Endothelial cell of umbilical vein (primary cell): Measurements from ENCODE around the gene ATXN1. TPM values are rescaled to one million over a fixed set of nuclear protein-coding genes. Genes with fewer than 3 reads are reported as not detected.

Experiments
- BruUV-seq: library from RNA; stranded (reverse); fragments of 400-500 nt; replicated peaks from 2 replicates; lab custom pipeline; 2021; lab: Mats Ljungman, UMichigan
- CTCF ChIA-PET: fragments of 300-600, 350-600 bp; sonication (Branson Sonifier 250); formaldehyde crosslinking; loops from one replicate; lab custom pipeline; 2021; ENCODE audit warnings: antibody characterized with exemption, inconsistent platforms; lab: Charles Lee
- POLR2A ChIA-PET: fragments of 300-600, 350-600 bp; sonication (Branson Sonifier 250); formaldehyde crosslinking; loops from one replicate; lab custom pipeline; 2021; ENCODE audit warnings: antibody characterized with exemption, inconsistent platforms; lab: Charles Lee
- DNase-seq: peaks from one replicate; pipeline ENCODE4 v3.0.0-alpha.2; 2011; ENCODE audit warnings: low read depth, low spot score
- FAIRE-seq: peaks from 2 replicates; lab custom pipeline; 2011; peaks lifted over from hg19 to GRCh38; lab: Jason Lieb, UNC
- H2AFZ ChIP-seq: 2 replicates; pipeline ENCODE4 v1.6.0; 2012; ENCODE audit warnings: low read depth, low read length, control low read depth, inconsistent platforms
- H3K27ac ChIP-seq: 2 replicates; pipeline ENCODE4 v1.5.1; 2011; ENCODE audit warnings: low read depth, mild to moderate bottlenecking, control low read depth, low read length, moderate library complexity; ENCODE audit not compliant: insufficient read depth
- H3K27me3 ChIP-seq, 2 experiments: 2 replicates each; pipeline versions ENCODE4 v1.6.0 to v1.6.1; 2011; ENCODE audit warnings: low read length in 2 of 2, mixed read lengths in 1 of 2; ENCODE audit not compliant: control insufficient read depth in 2 of 2, insufficient read depth in 2 of 2
- H3K36me3 ChIP-seq, 2 experiments: 2 replicates in 1 of 2; 3 replicates in 1 of 2; pipeline ENCODE4 v1.5.1; 2011; ENCODE audit warnings: low read length in 2 of 2, mild to moderate bottlenecking in 1 of 2, moderate library complexity in 1 of 2; ENCODE audit not compliant: control insufficient read depth in 2 of 2, insufficient read depth in 2 of 2; ENCODE audit errors: extremely low read depth in 1 of 2
- H3K4me1 ChIP-seq: 3 replicates; pipeline ENCODE4 v1.5.1; 2011; ENCODE audit warnings: mild to moderate bottlenecking, low read length; ENCODE audit not compliant: control insufficient read depth, insufficient read depth; ENCODE audit errors: extremely low read depth
- H3K4me2 ChIP-seq: 2 replicates; pipeline ENCODE4 v1.6.1; 2011; ENCODE audit warnings: low read length, control low read depth, mixed read lengths; ENCODE audit not compliant: insufficient read depth
- H3K4me3 ChIP-seq, 3 experiments: fragments of 200-600 bp in 1 of 3; sonication (generic), shearing (Covaris generic) in 1 of 3; replicated peaks in 1 of 3; 2 replicates each; pipeline ENCODE4 v1.5.1; 2011 to 2016; ENCODE audit warnings: control low read depth in 3 of 3, low read length in 3 of 3, mild to moderate bottlenecking in 2 of 3, inconsistent platforms in 1 of 3, low read depth in 1 of 3, moderate library complexity in 1 of 3; ENCODE audit not compliant: insufficient read depth in 1 of 3
- H3K79me2 ChIP-seq: 2 replicates; pipeline ENCODE4 v1.6.0; 2012; ENCODE audit warnings: low read length, inconsistent platforms; ENCODE audit not compliant: control insufficient read depth, insufficient read depth
- H3K9ac ChIP-seq: replicated peaks from 2 replicates; pipeline ENCODE3; 2011; ENCODE audit warnings: low read length, control low read depth; ENCODE audit not compliant: insufficient read depth; ENCODE audit errors: extremely low read depth
- H3K9me1 ChIP-seq: replicated peaks from 3 replicates; pipeline ENCODE4 v1.6.0; 2011; ENCODE audit warnings: mild to moderate bottlenecking, low read length; ENCODE audit not compliant: control insufficient read depth, insufficient read depth; ENCODE audit errors: extremely low read depth
- H3K9me3 ChIP-seq: replicated peaks from 2 replicates; pipeline ENCODE4 v1.5.1; 2012; ENCODE audit warnings: low read length, inconsistent platforms; ENCODE audit not compliant: control insufficient read depth, insufficient read depth
- H4K20me1 ChIP-seq: replicated peaks from 2 replicates; pipeline ENCODE3; 2011; ENCODE audit warnings: mild to moderate bottlenecking, low read length; ENCODE audit not compliant: control insufficient read depth, insufficient read depth; ENCODE audit errors: extremely low read depth
- EZH2 ChIP-seq: IDR thresholded peaks from 2 replicates; pipeline ENCODE4 v1.6.1; 2012; ENCODE audit warnings: borderline replicate concordance, low read depth, mild to moderate bottlenecking, moderate library complexity, low read length, inconsistent platforms; ENCODE audit not compliant: severe bottlenecking
- FOS ChIP-seq: IDR thresholded peaks from 2 replicates; pipeline ENCODE4 v1.6.1; 2011; ENCODE audit warnings: mild to moderate bottlenecking, low read length, moderate library complexity, borderline replicate concordance; ENCODE audit not compliant: insufficient read depth
- GATA2 ChIP-seq: IDR thresholded peaks from 2 replicates; pipeline ENCODE4 v1.7.0; 2011; ENCODE audit warnings: low read depth, mild to moderate bottlenecking, moderate library complexity, mixed read lengths, low read length; ENCODE audit not compliant: insufficient read length, insufficient read depth
- JUN ChIP-seq: IDR thresholded peaks from 2 replicates; pipeline ENCODE4 v1.6.1; 2011; ENCODE audit warnings: borderline replicate concordance, low read depth; ENCODE audit not compliant: insufficient read length, insufficient read depth
- MYC ChIP-seq: IDR thresholded peaks from one replicate; pipeline ENCODE4 v1.6.1; 2011; ENCODE audit warnings: mild to moderate bottlenecking, low read depth, low read length
- POLR2A ChIP-seq: IDR thresholded peaks from 2 replicates; pipeline ENCODE4 v1.6.1; 2012; ENCODE audit warnings: low read depth, mild to moderate bottlenecking, control low read depth, low read length
- POLR2AphosphoS5 ChIP-seq: IDR thresholded peaks from 2 replicates; pipeline ENCODE4 v1.6.1; 2012; ENCODE audit warnings: low read depth, mild to moderate bottlenecking, control low read depth, low read length, moderate library complexity; ENCODE audit not compliant: insufficient read depth
- dilution Hi-C: fragments of 300-500 bp; cut with MboI; formaldehyde crosslinking; loops from one replicate; pipeline ENCODE4 v1.15.0; 2019; ENCODE audit warnings: low sequenced_read_pairs; ENCODE audit not compliant: extremely low pct_ligation_motif_present
- intact Hi-C: fragments of 100-400 bp; cut with micrococcal nuclease; formaldehyde crosslinking; loops from one replicate; pipeline ENCODE4 v1.10.0; 2022
- polyA plus RNA-seq, 4 experiments: library from polyadenylated mRNA; depleted of rRNA in 3 of 4; stranded (reverse) in 3 of 4; unstranded in 1 of 4; fragments of >200 nt; gene quantifications; 2 replicates each; pipeline versions ENCODE4 v1.2.1 to v1.2.3, GENCODE V29; 2011 to 2012; ENCODE audit warnings: missing spikeins in 1 of 4
- total RNA-seq: library from RNA; stranded (reverse); gene quantifications from 2 replicates; pipeline ENCODE4 v1.2.3, GENCODE V29; 2021
- TF ChIP-seq, protein P1 (sequence below): IDR thresholded peaks from 2 replicates; pipeline ENCODE4 v1.6.1; 2011; ENCODE audit not compliant: insufficient read depth, insufficient read length
- TF ChIP-seq, protein P2 (sequence below), 2 donors: IDR thresholded peaks; 1 replicate in 1 of 2; 2 replicates in 1 of 2; pipeline ENCODE4 v1.5.1; 2011; ENCODE audit warnings: low read length in 2 of 2, mild to moderate bottlenecking in 2 of 2, moderate library complexity in 2 of 2, control low read depth in 1 of 2, inconsistent platforms in 1 of 2, low read depth in 1 of 2; ENCODE audit not compliant: insufficient read depth in 1 of 2; ENCODE audit errors: extremely low read depth in 1 of 2

ATXN1 gene
- total and polyA plus RNA-seq, 2 donors (not counting 3 experiments of a cell fraction or from before 2014, with no cell fraction given): 16.4 to 33.0 TPM

DNA sequence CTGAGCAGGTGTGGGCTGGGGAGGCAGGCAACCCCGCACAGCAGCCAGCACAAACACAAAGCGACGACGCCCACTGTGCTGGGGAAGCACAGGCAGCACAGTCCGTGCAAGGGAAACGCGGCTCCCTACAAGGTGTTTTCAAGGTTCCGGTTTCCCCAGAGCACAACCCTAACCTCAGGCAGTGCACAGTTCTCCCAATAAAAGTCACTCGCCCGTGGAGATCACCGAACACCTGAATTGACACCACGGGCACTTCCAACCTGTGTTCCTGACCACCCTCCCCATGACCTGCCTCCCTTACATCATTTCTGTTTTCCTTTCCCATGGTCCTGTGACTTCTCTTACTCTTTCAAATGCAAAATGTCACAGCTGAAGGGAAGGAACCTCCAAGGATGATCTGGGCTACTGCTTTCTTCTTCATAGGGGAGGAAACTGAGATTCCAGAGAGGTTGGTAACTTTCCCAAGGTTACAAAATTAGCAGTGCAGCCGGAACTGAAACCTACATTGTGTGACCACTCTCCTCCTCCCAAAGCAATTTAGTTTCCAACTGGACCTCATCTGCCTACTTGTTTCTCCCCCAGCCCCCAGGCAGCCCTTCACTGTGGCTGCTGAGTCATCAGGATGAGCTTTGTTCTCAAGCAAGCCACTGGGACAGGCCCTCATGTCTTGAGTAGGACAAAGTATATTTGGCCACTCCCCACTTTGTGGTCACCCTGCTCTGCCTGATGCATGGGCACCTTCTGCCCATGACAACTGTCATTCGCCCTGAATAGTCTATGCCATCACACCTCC is 125.3 kb downstream of the ATXN1 start:
- CTCF ChIA-PET: interaction anchor here (1.2 to 1.9 kb wide), 5 partner anchors 14 to 451 kb away, joined by 3 to 7 read pairs (median 6); partner anchors contain the start of gene ATXN1
- Histone ChIP-seq H3K36me3 (no peaks in the 10 kb centered on the region), H3K4me2 (no peak overlapping the region), H2AFZ (no peak overlapping the region), H4K20me1 (no peaks in the 10 kb centered on the region), H3K27me3 (no peaks in the 10 kb centered on the region), H3K9me1 (no peaks in the 10 kb centered on the region), H3K4me3 (no peak overlapping the region), H3K79me2 (no peaks in the 10 kb centered on the region), H3K9me3 (no peaks in the 10 kb centered on the region), H3K9ac (no peak overlapping the region), H3K4me1 (peaks cover 9% of the 10 kb centered on the region), H3K27ac (no peak overlapping the region)
- intact Hi-C loops: no loop called here
- FAIRE-seq (no peak), DNase-seq (no peak)
- TF ChIP-seq POLR2AphosphoS5 (no peak), JUN (no peak), GATA2 (no peak), MYC (no peak), EZH2 (no peak), FOS (no peak), POLR2A (no peak)
- TF ChIP-seq, protein P1, sequence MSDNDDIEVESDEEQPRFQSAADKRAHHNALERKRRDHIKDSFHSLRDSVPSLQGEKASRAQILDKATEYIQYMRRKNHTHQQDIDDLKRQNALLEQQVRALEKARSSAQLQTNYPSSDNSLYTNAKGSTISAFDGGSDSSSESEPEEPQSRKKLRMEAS: no peak
- TF ChIP-seq, protein P2, sequence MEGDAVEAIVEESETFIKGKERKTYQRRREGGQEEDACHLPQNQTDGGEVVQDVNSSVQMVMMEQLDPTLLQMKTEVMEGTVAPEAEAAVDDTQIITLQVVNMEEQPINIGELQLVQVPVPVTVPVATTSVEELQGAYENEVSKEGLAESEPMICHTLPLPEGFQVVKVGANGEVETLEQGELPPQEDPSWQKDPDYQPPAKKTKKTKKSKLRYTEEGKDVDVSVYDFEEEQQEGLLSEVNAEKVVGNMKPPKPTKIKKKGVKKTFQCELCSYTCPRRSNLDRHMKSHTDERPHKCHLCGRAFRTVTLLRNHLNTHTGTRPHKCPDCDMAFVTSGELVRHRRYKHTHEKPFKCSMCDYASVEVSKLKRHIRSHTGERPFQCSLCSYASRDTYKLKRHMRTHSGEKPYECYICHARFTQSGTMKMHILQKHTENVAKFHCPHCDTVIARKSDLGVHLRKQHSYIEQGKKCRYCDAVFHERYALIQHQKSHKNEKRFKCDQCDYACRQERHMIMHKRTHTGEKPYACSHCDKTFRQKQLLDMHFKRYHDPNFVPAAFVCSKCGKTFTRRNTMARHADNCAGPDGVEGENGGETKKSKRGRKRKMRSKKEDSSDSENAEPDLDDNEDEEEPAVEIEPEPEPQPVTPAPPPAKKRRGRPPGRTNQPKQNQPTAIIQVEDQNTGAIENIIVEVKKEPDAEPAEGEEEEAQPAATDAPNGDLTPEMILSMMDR (IDR thresholded peaks at IDR 0.05; ENCODE audit: extremely low read depth in 1 of 2, insufficient read depth in 1 of 2, low read depth in 1 of 2, low read length in 2 of 2): no peak
- dilution Hi-C loops: no loop called here
- no TSS peak for BruUV-seq
- POLR2A ChIA-PET: no interaction called here
